ENCODE results near the gene MYBPC1.

Gene MYBPC1

GRCh38 chr12:101599771-101600484 is 5.2 kb downstream of the MYBPC1 start:
- no peak for DNase-seq (ENCODE audit: low read depth, low spot score)

- DNase-seq (ENCODE audit: low read depth, low spot score): no peak
Observed at GRCh38 chr12:101604132-101604531, 9.4 kb downstream of the MYBPC1 start.

DNA sequence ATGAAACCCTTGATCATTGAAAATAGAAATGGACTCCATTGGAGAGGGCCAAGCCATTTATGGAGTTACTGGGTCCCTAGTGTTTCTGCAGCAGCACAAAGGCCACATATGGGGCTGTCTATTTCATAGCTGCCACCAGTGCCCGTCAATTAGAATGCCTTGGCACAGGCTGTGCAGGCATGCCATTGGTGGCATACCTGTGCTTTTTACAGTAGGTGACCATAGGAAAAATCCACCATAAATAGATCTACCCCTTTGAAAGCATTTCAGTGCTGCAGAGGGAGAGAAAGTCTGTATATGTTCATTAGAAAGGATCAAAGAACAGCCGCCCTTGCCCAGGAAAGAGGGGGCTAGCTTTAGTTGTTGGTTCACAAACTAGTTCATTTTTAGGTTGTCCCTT is 13.1 kb downstream of the MYBPC1 start:
- DNase-seq (ENCODE audit: low read depth, low spot score): no peak

GRCh38 chr12:101608301-101609133 is 13.7 kb downstream of the MYBPC1 start:
- no peak for DNase-seq (ENCODE audit: low read depth, low spot score)

GRCh38 chr12:101609198-101609597 is 14.4 kb downstream of the MYBPC1 start:
- no peak for DNase-seq (ENCODE audit: low read depth, low spot score)

- no peak for DNase-seq (ENCODE audit: low read depth, low spot score)
Observed at GRCh38 chr12:101612160-101612916, 17.6 kb downstream of the MYBPC1 start.

- no peak for DNase-seq (ENCODE audit: low read depth, low spot score)
Observed at GRCh38 chr12:101616027-101616494, 21.3 kb downstream of the MYBPC1 start.

- no peak for DNase-seq (ENCODE audit: low read depth, low spot score)
Observed at GRCh38 chr12:101619026-101619786, 24.4 kb downstream of the MYBPC1 start.

- no peak for DNase-seq (ENCODE audit: low read depth, low spot score)
Observed at GRCh38 chr12:101619858-101620761, 25.3 kb downstream of the MYBPC1 start.

DNA sequence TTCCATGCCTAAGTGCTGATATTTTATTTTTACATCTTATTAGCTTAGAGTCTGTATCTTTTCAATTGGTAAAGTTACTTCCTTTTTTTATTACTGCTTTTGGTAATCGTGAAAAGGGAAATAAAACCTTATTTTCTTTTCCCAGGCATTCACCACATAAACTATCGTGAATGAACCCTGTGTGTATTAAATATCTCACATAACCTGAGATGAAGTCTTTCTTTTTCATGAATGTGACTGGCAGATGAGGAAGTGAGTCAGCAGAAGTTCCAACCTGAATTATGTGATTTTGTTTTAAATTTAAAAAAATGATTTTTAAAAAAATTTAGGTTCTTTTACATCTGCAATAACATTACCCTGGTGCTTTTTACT is 26.0 kb downstream of the MYBPC1 start:
- DNase-seq (ENCODE audit: low read depth, low spot score): no peak

- no peak for DNase-seq (ENCODE audit: low read depth, low spot score)
Observed at GRCh38 chr12:101628676-101629075, 33.9 kb downstream of the MYBPC1 start.

- no peak for DNase-seq (ENCODE audit: low read depth, low spot score)
Observed at GRCh38 chr12:101634724-101635123, 40.0 kb downstream of the MYBPC1 start.

DNA sequence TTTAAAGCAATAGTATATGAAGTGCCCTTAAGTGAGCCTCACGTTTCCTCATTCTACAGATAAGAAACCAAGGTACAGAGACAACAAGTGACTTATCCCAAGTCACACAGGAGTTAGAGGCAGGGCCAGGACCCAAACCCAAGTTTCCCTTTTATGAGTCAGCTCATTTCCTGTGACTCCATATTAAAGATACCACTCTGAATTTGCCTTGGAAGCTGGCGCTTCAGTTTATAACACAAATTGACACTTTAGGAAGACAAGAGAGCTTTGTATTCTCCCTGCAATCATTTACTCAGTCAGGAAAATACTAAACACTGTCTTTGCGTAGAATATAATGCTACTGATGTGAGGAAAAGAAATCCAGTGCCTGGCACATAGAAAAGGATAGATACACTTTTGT is 43.2 kb downstream of the MYBPC1 start:
- DNase-seq (ENCODE audit: low read depth, low spot score): no peak

DNA sequence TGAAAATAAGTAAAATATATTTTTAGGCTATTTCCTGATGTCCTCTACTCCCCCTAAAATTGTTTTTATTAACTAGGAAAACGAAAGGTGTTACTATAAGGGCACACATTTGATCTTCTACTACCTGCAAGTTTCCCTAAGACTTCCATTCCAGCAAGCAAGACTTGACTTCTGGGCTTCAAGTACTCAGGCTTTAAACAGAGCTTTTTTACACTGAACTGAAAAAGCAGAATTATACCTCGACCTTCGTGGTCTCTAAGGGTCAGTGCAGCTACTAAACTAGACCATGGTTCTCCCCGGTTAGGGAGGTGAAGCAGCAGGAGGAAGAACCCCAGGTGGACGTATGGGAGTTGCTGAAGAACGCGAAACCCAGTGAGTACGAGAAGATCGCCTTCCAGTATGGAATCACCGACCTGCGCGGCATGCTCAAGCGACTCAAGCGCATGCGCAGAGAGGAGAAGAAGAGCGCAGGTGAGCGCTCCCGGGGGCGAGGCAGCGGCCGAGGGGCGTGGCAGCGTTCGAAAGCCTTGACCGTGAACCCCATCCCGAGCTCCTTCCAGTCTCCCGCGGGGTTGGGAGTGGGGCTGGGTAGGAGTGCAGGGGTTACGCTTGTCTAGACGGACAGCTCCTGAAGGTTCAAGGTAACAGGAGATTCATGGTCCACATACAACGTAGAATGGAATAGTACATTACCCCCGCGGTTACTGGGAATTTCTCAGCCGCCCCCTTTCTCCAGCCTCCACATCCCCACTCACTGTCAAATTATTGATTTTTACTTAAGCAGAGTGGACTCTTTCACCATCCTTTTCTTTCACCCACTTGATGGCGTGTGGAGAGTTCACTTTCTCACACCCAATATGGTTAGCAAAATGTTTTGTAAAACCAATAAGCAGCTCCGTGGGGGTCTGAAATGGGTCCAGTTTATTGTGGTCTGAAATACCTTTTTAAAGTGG is 47.6 kb downstream of the MYBPC1 start:
- DNase-seq (ENCODE audit: low read depth, low spot score): no peak

GRCh38 chr12:101647711-101648110 is 52.9 kb downstream of the MYBPC1 start:
- DNase-seq (ENCODE audit: low read depth, low spot score): no peak

DNA sequence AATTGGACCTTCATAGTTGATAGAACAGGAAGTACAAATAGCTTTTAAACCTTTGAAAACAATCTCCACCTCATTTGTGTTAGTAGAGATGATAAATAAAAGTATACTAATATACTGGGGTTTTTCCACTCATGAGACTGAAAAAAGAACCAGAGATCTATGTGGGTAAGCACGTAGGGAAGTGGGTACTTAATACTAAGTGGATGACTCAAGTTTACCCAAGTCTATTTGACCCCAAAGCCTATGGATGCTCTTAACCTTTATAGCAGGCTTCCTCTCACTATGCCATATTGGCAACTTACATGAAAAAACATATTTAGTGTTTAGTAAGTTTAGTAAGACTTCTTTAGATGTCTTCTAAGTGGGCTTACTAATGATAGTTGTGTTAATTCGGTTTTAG is 53.4 kb downstream of the MYBPC1 start:
- no peak for DNase-seq (ENCODE audit: low read depth, low spot score)

DNA sequence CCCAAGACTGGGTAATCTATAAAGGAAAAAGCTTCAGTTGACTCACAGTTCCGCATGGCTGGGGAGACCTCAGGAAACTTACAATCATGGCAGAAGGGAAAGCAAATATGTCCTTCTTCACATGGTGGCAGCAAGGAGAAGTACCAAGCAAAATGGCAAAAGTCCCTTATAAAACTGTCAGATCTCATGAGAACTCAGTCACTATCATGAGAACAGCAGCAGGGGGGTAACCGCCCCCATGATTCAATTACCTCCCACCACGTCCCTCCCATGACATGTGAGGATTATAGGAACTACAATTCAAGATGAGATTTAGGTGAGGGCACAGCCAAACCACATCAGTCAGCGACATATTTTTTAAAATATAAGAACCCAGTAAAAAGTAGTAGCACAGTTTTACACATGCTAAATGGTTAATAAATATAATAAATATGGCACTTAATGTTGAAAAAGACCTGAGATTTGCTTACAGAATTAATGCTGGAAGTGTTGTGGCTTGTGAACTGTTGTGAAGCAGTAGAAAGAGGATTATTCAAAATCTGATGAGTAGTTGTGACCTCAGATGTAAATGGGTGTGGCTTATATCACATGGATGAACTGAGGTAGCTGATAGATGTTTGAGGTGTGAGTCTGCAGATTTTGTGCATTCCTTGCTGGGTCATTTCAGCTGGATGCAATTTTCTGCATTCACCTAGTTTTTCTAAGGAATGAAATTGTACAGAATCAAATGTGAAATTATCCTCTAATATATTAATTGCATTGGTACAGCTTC is 55.8 kb downstream of the MYBPC1 start:
- no peak for DNase-seq (ENCODE audit: low read depth, low spot score)

DNA sequence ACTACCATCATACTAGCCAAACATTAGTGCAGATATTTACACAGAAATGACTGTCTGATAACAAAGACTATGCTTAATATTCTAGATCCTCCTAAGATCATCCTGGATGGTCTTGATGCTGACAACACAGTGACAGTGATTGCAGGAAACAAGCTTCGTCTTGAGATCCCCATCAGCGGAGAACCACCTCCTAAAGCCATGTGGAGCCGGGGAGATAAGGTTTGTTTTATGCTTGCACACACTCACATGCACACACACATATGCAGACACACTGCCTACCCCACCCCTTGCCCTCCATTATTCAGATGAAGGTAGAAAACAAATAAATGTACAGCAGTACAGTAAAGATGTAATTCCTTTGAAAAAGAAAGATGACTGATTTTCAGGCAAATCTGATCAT is 58.3 kb downstream of the MYBPC1 start:
- no peak for DNase-seq (ENCODE audit: low read depth, low spot score)

DNA sequence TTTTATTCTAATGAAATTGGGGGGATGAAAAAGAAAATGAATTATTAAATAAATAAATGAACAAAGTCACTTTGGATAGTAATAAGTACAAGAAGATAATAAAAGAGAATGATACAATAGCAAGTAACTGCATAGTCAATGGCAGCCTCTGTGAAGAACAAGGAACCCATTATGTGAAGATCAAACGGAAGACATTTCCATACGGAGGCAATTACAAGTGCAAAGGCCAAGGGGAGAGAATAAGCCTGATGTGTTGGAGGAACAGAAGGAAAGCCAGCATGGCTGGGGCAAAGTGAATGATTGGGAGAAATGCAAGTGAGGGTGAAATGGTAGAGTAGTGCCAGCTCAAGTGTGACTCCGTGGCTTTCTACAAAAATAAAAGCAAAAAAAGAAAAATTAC is 58.7 kb downstream of the MYBPC1 start:
- DNase-seq (ENCODE audit: low read depth, low spot score): no peak
